ENCODE data around the gene GZMM. TPM values are rescaled to one million over a fixed set of nuclear protein-coding genes. Genes with fewer than 3 reads are reported as not detected.

GZMM gene
- total RNA-seq, 2 donors from 2014 or later: 0.51 TPM; not detected in 1

- Mint-ChIP-seq H3K27ac (no peak overlapping the region), H3K27me3 (ENCODE audit: insufficient read depth) (no peaks in the 10 kb centered on the region), H3K4me1 (peaks cover 2% of the 10 kb centered on the region), H3K4me3 (peak overlapping the region; percentile 83), H3K9me3 (no peaks in the 10 kb centered on the region), H3K36me3 (ENCODE audit: low read depth) (peaks cover 12% of the 10 kb centered on the region)
- H3K36me3 ChIP-seq (ENCODE audit: control insufficient read depth, insufficient read depth, low read length): peaks cover 27% of the 10 kb centered on the region
- TF ChIP-seq CTCF (conservative IDR thresholded peaks at IDR 0.05): no peak
- no peak for DNase-seq
- WGBS, 2 experiments (ENCODE audit: insufficient coverage in 1 of 2, insufficient read length in 1 of 2): 80 to 83% methylated on average over 18 to 25 of the region's 25 CpGs
- H3K4me3 ChIP-seq (ENCODE audit: low read length): peak overlapping the region; percentile 93
- H3K27ac ChIP-seq (ENCODE audit: low read depth, low read length): peak overlapping the region; percentile 79
- H3K4me1 ChIP-seq (ENCODE audit: control insufficient read depth, insufficient read depth, low read length): peaks cover 6% of the 10 kb centered on the region
- no peaks in the 10 kb centered on the region for H3K9me3 ChIP-seq (ENCODE audit: control insufficient read depth, low read length)
- no peaks in the 10 kb centered on the region for H3K27me3 ChIP-seq (ENCODE audit: control insufficient read depth, insufficient read depth, low read length, poor library complexity, severe bottlenecking)
- H3K9ac ChIP-seq (ENCODE audit: extremely low read depth, low read length, poor library complexity, severe bottlenecking): peak overlapping the region; percentile 79
Measured at GRCh38 chr19:533364-534058, 10.3 kb upstream of the GZMM start.

GRCh38 chr19:534088-534487 lies 9.8 kb upstream of the GZMM start:
- no peak overlapping the region for H3K27ac ChIP-seq (ENCODE audit: low read depth, low read length)
- H3K4me1 ChIP-seq (ENCODE audit: control insufficient read depth, insufficient read depth, low read length): peaks cover 6% of the 10 kb centered on the region
- no peak for DNase-seq
- Mint-ChIP-seq H3K4me3 (peak overlapping the region; percentile 83), H3K36me3 (ENCODE audit: low read depth) (peaks cover 17% of the 10 kb centered on the region), H3K9me3 (no peaks in the 10 kb centered on the region), H3K27ac (no peak overlapping the region), H3K4me1 (peaks cover 2% of the 10 kb centered on the region), H3K27me3 (ENCODE audit: insufficient read depth) (no peaks in the 10 kb centered on the region)
- H3K36me3 ChIP-seq (ENCODE audit: control insufficient read depth, insufficient read depth, low read length): peaks cover 29% of the 10 kb centered on the region
- H3K9me3 ChIP-seq (ENCODE audit: control insufficient read depth, low read length): no peaks in the 10 kb centered on the region
- H3K4me3 ChIP-seq (ENCODE audit: low read length): peak overlapping the region; percentile 93
- H3K27me3 ChIP-seq (ENCODE audit: control insufficient read depth, insufficient read depth, low read length, poor library complexity, severe bottlenecking): no peaks in the 10 kb centered on the region
- 91 to 95% methylated on average over 13 to 14 of the region's 14 CpGs for WGBS, 2 experiments (ENCODE audit: insufficient coverage in 1 of 2, insufficient read length in 1 of 2)
- H3K9ac ChIP-seq (ENCODE audit: extremely low read depth, low read length, poor library complexity, severe bottlenecking): peak overlapping the region; percentile 79
- no peak for TF ChIP-seq CTCF (conservative IDR thresholded peaks at IDR 0.05)

- Mint-ChIP-seq H3K27ac (no peak overlapping the region), H3K36me3 (ENCODE audit: low read depth) (peaks cover 17% of the 10 kb centered on the region), H3K4me3 (no peak overlapping the region), H3K4me1 (peaks cover 2% of the 10 kb centered on the region), H3K27me3 (ENCODE audit: insufficient read depth) (no peaks in the 10 kb centered on the region), H3K9me3 (no peaks in the 10 kb centered on the region)
- peaks cover 6% of the 10 kb centered on the region for H3K4me1 ChIP-seq (ENCODE audit: control insufficient read depth, insufficient read depth, low read length)
- H3K27ac ChIP-seq (ENCODE audit: low read depth, low read length): no peak overlapping the region
- WGBS, 2 experiments (ENCODE audit: insufficient coverage in 1 of 2, insufficient read length in 1 of 2): 86 to 87% methylated on average over 11 to 16 of the region's 16 CpGs
- H3K27me3 ChIP-seq (ENCODE audit: control insufficient read depth, insufficient read depth, low read length, poor library complexity, severe bottlenecking): no peaks in the 10 kb centered on the region
- TF ChIP-seq CTCF (conservative IDR thresholded peaks at IDR 0.05): no peak
- no peak for DNase-seq
- no peaks in the 10 kb centered on the region for H3K9me3 ChIP-seq (ENCODE audit: control insufficient read depth, low read length)
- peaks cover 29% of the 10 kb centered on the region for H3K36me3 ChIP-seq (ENCODE audit: control insufficient read depth, insufficient read depth, low read length)
- no peak overlapping the region for H3K4me3 ChIP-seq (ENCODE audit: low read length)
- H3K9ac ChIP-seq (ENCODE audit: extremely low read depth, low read length, poor library complexity, severe bottlenecking): no peak overlapping the region
Measured at GRCh38 chr19:535017-535835, 8.6 kb upstream of the GZMM start.
